Vagina (tissue), 2 donors: ENCODE measurements around the gene DSC1. TPM values are rescaled to one million over a fixed set of nuclear protein-coding genes. Genes with fewer than 3 reads are reported as not detected.

Experiments
- DNase-seq, 2 donors: peaks; one replicate each; pipeline ENCODE4 v3.0.0-alpha.2; 2017; ENCODE audit errors: extremely low spot score in 2 of 2
- H3K27ac ChIP-seq: fragments of 200-600 bp; sonication (generic); one replicate; pipeline ENCODE4 v1.5.1; 2019
- H3K27me3 ChIP-seq: fragments of 200-600 bp; sonication (generic); one replicate; pipeline ENCODE4 v1.5.1; 2019
- H3K36me3 ChIP-seq, 2 donors: fragments of 200-600 bp; sonication (generic); one replicate each; pipeline ENCODE4 v1.5.1; 2017 to 2019
- H3K4me1 ChIP-seq: fragments of 200-600 bp; sonication (generic); one replicate; pipeline ENCODE4 v1.5.1; 2019
- H3K4me3 ChIP-seq, 2 donors: fragments of 200-600 bp; sonication (generic); 1 replicate in 1 of 2; 2 replicates in 1 of 2; pipeline ENCODE4 v1.5.1; 2016 to 2019
- H3K9me3 ChIP-seq: fragments of 200-600 bp; sonication (generic); one replicate; pipeline ENCODE4 v1.5.1; 2019
- CTCF ChIP-seq, 3 experiments: fragments of 450-650 bp in 2 of 3; fragments of 200-600 bp in 1 of 3; sonication (generic) in 1 of 3; IDR thresholded peaks; one replicate each; pipeline ENCODE4 v1.5.1; 2017 to 2019; ENCODE audit warnings: antibody characterized with exemption in 3 of 3, mild to moderate bottlenecking in 2 of 3, moderate library complexity in 2 of 3
- POLR2A ChIP-seq, 2 donors: fragments of 450-650 bp; IDR thresholded peaks; one replicate each; pipeline ENCODE4 v1.6.1; 2017; ENCODE audit warnings: antibody characterized with exemption in 2 of 2, mild to moderate bottlenecking in 2 of 2, moderate library complexity in 2 of 2
- POLR2AphosphoS5 ChIP-seq, 2 donors: sonication (generic); formaldehyde crosslinking; IDR thresholded peaks; one replicate each; pipeline ENCODE4 v1.9.0; 2017; ENCODE audit warnings: antibody characterized with exemption in 2 of 2, mild to moderate bottlenecking in 2 of 2, low read depth in 1 of 2; ENCODE audit not compliant: insufficient read depth in 1 of 2
- intact Hi-C: fragments of 100-400 bp; cut with DNase I; formaldehyde crosslinking; loops from one replicate; pipeline ENCODE4 v1.15.1; 2023
- total RNA-seq: library from RNA; depleted of rRNA; stranded (reverse); fragments of >200 nt; gene quantifications from one replicate; pipeline ENCODE4 v1.2.3, GENCODE V29; 2016

DSC1 gene
- total RNA-seq, 1 donor from 2014 or later, result 0.49 TPM

GRCh38 chr18:31203096-31203793 is 40.6 kb upstream of the DSC1 start:
- no peak overlapping the region for H3K4me3 ChIP-seq
- TF ChIP-seq CTCF (IDR thresholded peaks at IDR 0.05), result no peak
- no peaks in the 10 kb centered on the region for H3K27me3 ChIP-seq
- no peaks in the 10 kb centered on the region for H3K36me3 ChIP-seq
- no peak overlapping the region for H3K27ac ChIP-seq
- H3K4me1 ChIP-seq, result no peaks in the 10 kb centered on the region
- intact Hi-C loops, result no loop called here
- H3K9me3 ChIP-seq, result no peaks in the 10 kb centered on the region
- no peak for DNase-seq

GRCh38 chr18:31199190-31199769 is 36.6 kb upstream of the DSC1 start:
- no peaks in the 10 kb centered on the region for H3K27me3 ChIP-seq
- H3K4me3 ChIP-seq, result no peak overlapping the region
- H3K4me1 ChIP-seq, result no peaks in the 10 kb centered on the region
- intact Hi-C loops, result no loop called here
- H3K9me3 ChIP-seq, result no peaks in the 10 kb centered on the region
- TF ChIP-seq POLR2AphosphoS5 (IDR thresholded peaks at IDR 0.05; ENCODE audit: insufficient read depth in 1 of 2, low read depth in 1 of 2) (peak in 1 of 2 donors; percentile 63), CTCF (IDR thresholded peaks at IDR 0.05) (no peak)
- DNase-seq, result no peak
- H3K27ac ChIP-seq, result no peak overlapping the region
- no peaks in the 10 kb centered on the region for H3K36me3 ChIP-seq

- DNase-seq, result no peak
- intact Hi-C loops, result no loop called here
- H3K27me3 ChIP-seq, result no peaks in the 10 kb centered on the region
- no peaks in the 10 kb centered on the region for H3K9me3 ChIP-seq
- no peaks in the 10 kb centered on the region for H3K36me3 ChIP-seq
- TF ChIP-seq CTCF (IDR thresholded peaks at IDR 0.05) (no peak), POLR2AphosphoS5 (IDR thresholded peaks at IDR 0.05; ENCODE audit: insufficient read depth in 1 of 2, low read depth in 1 of 2) (peak in 1 of 2 donors; percentile 17), POLR2A (IDR thresholded peaks at IDR 0.05) (no peak)
- H3K27ac ChIP-seq, result no peak overlapping the region
- no peak overlapping the region for H3K4me3 ChIP-seq
- no peaks in the 10 kb centered on the region for H3K4me1 ChIP-seq
Observed at GRCh38 chr18:31197676-31198075, 35.0 kb upstream of the DSC1 start.

DNA sequence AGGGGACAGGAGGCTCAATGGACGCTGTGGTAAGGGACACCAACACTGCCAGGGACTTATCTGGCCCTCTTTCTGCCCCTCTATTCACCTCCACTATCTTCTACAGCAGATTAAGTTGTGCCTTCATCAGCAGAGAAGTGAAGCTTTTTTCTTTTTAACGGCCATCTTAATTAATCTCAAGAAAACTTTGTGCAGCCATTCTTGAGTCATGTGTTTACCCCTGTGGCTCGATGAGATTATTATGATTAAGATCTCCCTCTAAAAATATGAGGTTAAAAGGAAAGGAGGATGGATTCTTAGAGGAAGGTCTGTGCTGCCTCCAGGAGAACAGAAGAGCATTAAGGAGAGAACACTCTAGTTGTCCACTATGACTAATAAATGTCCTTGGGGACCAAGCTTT is 32.4 kb upstream of the DSC1 start:
- TF ChIP-seq POLR2A (IDR thresholded peaks at IDR 0.05) (no peak), POLR2AphosphoS5 (IDR thresholded peaks at IDR 0.05; ENCODE audit: insufficient read depth in 1 of 2, low read depth in 1 of 2) (no peak), CTCF (IDR thresholded peaks at IDR 0.05) (no peak)
- H3K36me3 ChIP-seq, result no peaks in the 10 kb centered on the region
- no peaks in the 10 kb centered on the region for H3K27me3 ChIP-seq
- no peaks in the 10 kb centered on the region for H3K4me1 ChIP-seq
- no peak for DNase-seq
- no peak overlapping the region for H3K27ac ChIP-seq
- no peaks in the 10 kb centered on the region for H3K9me3 ChIP-seq
- no peak overlapping the region for H3K4me3 ChIP-seq
- intact Hi-C loops, result no loop called here

- Histone ChIP-seq H3K9me3 (no peaks in the 10 kb centered on the region), H3K27me3 (no peaks in the 10 kb centered on the region), H3K36me3 (no peaks in the 10 kb centered on the region), H3K4me3 (no peak overlapping the region), H3K4me1 (no peaks in the 10 kb centered on the region), H3K27ac (peak overlapping the region; percentile 22)
- intact Hi-C loops, result no loop called here
- no peak for DNase-seq
- no peak for TF ChIP-seq POLR2A (IDR thresholded peaks at IDR 0.05)
- TF ChIP-seq POLR2AphosphoS5 (IDR thresholded peaks at IDR 0.05; ENCODE audit: insufficient read depth in 1 of 2, low read depth in 1 of 2), result no peak
Observed at GRCh38 chr18:31192086-31192776, 29.6 kb upstream of the DSC1 start.
